BLaER1 treated with 17β-estradiol and CSF1 and Interleukin-3, amounts not matched to agents 10 nM and 100 nM (cell line): ENCODE results near the gene RNPEP.

Source experiments
- H3K27ac ChIP-seq, 11 experiments: shearing (Covaris generic); formaldehyde crosslinking; 2 replicates each; pipeline ENCODE4 v1.8.1; 2022
- H3K27me3 ChIP-seq, 11 experiments: shearing (Covaris generic); formaldehyde crosslinking; 2 replicates each; pipeline ENCODE4 v1.8.1; 2022
- H3K36me3 ChIP-seq, 11 experiments: shearing (Covaris generic); formaldehyde crosslinking; 2 replicates each; pipeline ENCODE4 v1.8.1; 2022
- H3K4me1 ChIP-seq, 10 experiments: shearing (Covaris generic); formaldehyde crosslinking; 2 replicates each; pipeline ENCODE4 v1.8.1; 2022
- H3K4me2 ChIP-seq, 11 experiments: shearing (Covaris generic); formaldehyde crosslinking; 2 replicates each; pipeline ENCODE4 v1.8.1; 2022
- H3K4me3 ChIP-seq, 10 experiments: shearing (Covaris generic); formaldehyde crosslinking; 2 replicates each; pipeline ENCODE4 v1.8.1; 2022
- H3K9ac ChIP-seq, 11 experiments: shearing (Covaris generic); formaldehyde crosslinking; 2 replicates each; pipeline ENCODE4 v1.8.1; 2022
- H3K9me3 ChIP-seq, 11 experiments: shearing (Covaris generic); formaldehyde crosslinking; replicated peaks in 1 of 11; 2 replicates each; pipeline ENCODE4 v1.8.1; 2022
- H4K20me1 ChIP-seq, 11 experiments: shearing (Covaris generic); formaldehyde crosslinking; 2 replicates each; pipeline ENCODE4 v1.8.1; 2022
- Cebpa-rat ChIP-seq, 11 experiments: shearing (Covaris generic); IDR thresholded peaks; 2 replicates each; pipeline ENCODE4 v1.8.1; 2022

Gene RNPEP

GRCh38 chr1:201989354-201990128 lies 7.1 kb downstream of the RNPEP start:
- Histone ChIP-seq H3K27ac (no peak overlapping the region), H3K4me3 (no peak overlapping the region), H3K36me3 (peaks cover 60 to 97% (median 76%) of the 10 kb centered on the region in 11 experiments), H3K4me2 (no peak overlapping the region), H3K9ac (no peak overlapping the region), H3K9me3 (no peaks in the 10 kb centered on the region), H4K20me1 (peaks cover 8 to 76% (median 55%) of the 10 kb centered on the region in 11 experiments; a peak in 20 of 22 replicates), H3K4me1 (peaks cover 9 to 34% (median 20%) of the 10 kb centered on the region in 10 experiments), H3K27me3 (no peaks in the 10 kb centered on the region)
- TF ChIP-seq Cebpa-rat (IDR thresholded peaks at IDR 0.05) = no peak

DNA sequence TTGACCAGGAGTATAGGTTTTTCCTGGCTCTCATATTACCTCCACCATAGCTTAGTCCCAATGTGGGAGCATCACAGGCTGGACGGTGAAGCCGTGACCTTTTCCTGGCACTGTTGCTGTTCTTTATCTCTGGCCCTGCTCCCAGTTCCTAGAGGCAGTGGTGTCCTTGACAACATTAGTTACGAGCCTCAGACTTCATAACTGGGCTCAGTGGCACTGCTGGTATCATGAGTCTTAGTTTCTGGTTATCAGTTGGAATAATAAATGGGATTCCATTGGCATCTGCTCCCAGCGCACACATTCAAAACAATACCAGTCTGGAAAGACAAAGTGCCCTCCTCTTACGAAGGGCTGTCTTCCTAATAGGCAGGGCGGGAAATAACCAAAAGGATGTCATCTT lies 8.0 kb downstream of the RNPEP start:
- Histone ChIP-seq H3K27me3 (no peaks in the 10 kb centered on the region), H3K4me3 (no peak overlapping the region), H3K27ac (no peak overlapping the region), H3K36me3 (peaks cover 69 to 97% (median 84%) of the 10 kb centered on the region in 11 experiments), H4K20me1 (peaks cover 8 to 71% (median 47%) of the 10 kb centered on the region in 11 experiments; a peak in 20 of 22 replicates), H3K4me2 (no peak overlapping the region), H3K4me1 (peaks cover under 1 to 25% (median 14%) of the 10 kb centered on the region in 10 experiments; a peak in 17 of 20 replicates), H3K9ac (no peak overlapping the region), H3K9me3 (no peaks in the 10 kb centered on the region)
- no peak for TF ChIP-seq Cebpa-rat (IDR thresholded peaks at IDR 0.05)

GRCh38 chr1:201999625-202000238 lies 17.3 kb downstream of the RNPEP start:
- no peak overlapping the region for H3K27ac ChIP-seq
- H3K4me2 ChIP-seq = no peak overlapping the region
- no peak overlapping the region for H3K4me3 ChIP-seq
- no peaks in the 10 kb centered on the region for H3K27me3 ChIP-seq
- TF ChIP-seq Cebpa-rat (IDR thresholded peaks at IDR 0.05) = no peak
- no peak overlapping the region for H3K9ac ChIP-seq
- H3K36me3 ChIP-seq = peaks cover 95 to 100% (median 99%) of the 10 kb centered on the region in 11 experiments
- H3K9me3 ChIP-seq = no peaks in the 10 kb centered on the region
- 0 out of 20 replicates have a peak, but pooled peaks cover 0 to 8% (median 0%) of the 10 kb centered on the region in 10 experiments for H3K4me1 ChIP-seq
- peaks cover 0 to 62% (median 4%) of the 10 kb centered on the region in 11 experiments; a peak in 8 of 22 replicates for H4K20me1 ChIP-seq

DNA sequence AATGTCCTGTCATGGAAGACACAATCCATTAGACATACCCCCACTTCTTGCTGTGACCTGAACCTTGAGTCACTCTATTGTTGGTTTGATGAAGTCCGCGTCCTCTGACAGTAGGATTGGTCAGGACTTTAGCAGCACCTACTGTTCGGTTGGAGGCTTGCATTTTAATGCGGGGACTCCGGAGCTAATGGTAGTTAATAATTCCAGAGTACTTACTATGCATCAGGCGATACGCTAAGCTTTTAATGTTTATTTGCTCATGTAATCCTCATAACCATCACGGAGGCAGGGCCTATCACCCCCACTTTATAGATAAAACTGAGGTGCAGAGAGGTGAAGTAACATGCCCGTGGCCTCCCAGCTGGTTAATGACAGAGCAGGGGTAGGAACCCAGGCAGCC lies 20.1 kb downstream of the RNPEP start:
- Histone ChIP-seq H3K27me3 (no peaks in the 10 kb centered on the region), H3K4me3 (no peak overlapping the region), H3K9ac (no peak overlapping the region), H3K27ac (no peak overlapping the region), H3K4me1 (0 out of 20 replicates have a peak, but pooled peaks cover 0 to 8% (median 0%) of the 10 kb centered on the region in 10 experiments), H3K4me2 (no peak overlapping the region), H3K36me3 (peaks cover 94 to 100% (median 99%) of the 10 kb centered on the region in 11 experiments), H3K9me3 (no peaks in the 10 kb centered on the region), H4K20me1 (peaks cover 0 to 84% (median 11%) of the 10 kb centered on the region in 11 experiments; a peak in 12 of 22 replicates)
- TF ChIP-seq Cebpa-rat (IDR thresholded peaks at IDR 0.05) = no peak

- Histone ChIP-seq H3K36me3 (peaks cover 73 to 85% (median 83%) of the 10 kb centered on the region in 11 experiments), H3K9ac (no peak overlapping the region), H4K20me1 (peaks cover 0 to 83% (median 6%) of the 10 kb centered on the region in 11 experiments; a peak in 13 of 22 replicates), H3K27me3 (no peaks in the 10 kb centered on the region), H3K9me3 (no peaks in the 10 kb centered on the region), H3K27ac (no peak overlapping the region), H3K4me1 (no peaks in the 10 kb centered on the region), H3K4me3 (no peak overlapping the region), H3K4me2 (no peak overlapping the region)
- TF ChIP-seq Cebpa-rat (IDR thresholded peaks at IDR 0.05) = no peak
These were observed 22.3 kb downstream of the RNPEP start for GRCh38 chr1:202004711-202005110.

GRCh38 chr1:202005958-202006357 lies 23.5 kb downstream of the RNPEP start:
- peaks cover 60 to 72% (median 71%) of the 10 kb centered on the region in 11 experiments for H3K36me3 ChIP-seq
- H3K27me3 ChIP-seq = no peaks in the 10 kb centered on the region
- H3K9me3 ChIP-seq = no peaks in the 10 kb centered on the region
- no peak overlapping the region for H3K9ac ChIP-seq
- no peak for TF ChIP-seq Cebpa-rat (IDR thresholded peaks at IDR 0.05)
- H3K4me2 ChIP-seq = no peak overlapping the region
- H3K4me3 ChIP-seq = no peak overlapping the region
- H3K27ac ChIP-seq = no peak overlapping the region
- H3K4me1 ChIP-seq = no peaks in the 10 kb centered on the region
- H4K20me1 ChIP-seq = peaks cover 0 to 78% (median 6%) of the 10 kb centered on the region in 11 experiments; a peak in 10 of 22 replicates

DNA sequence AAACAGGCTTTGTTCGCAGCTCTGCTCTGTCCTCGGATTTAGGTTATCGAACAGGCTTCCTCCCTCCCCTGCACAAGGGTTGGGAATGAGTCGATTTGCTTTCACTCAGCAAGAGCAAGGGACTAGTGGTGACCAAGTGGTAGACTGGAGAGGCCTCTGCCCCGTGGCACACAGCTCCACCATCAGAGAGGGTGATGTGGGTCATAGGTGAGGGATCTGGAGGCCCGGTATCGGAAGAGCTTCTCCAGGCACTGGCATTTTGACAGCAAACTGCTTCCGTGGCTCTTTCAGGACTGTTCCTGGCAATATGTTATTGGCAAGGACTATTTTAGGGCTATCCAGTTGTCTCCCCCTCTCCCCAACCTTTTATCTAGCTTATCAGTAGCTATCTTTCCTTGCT lies 24.9 kb downstream of the RNPEP start:
- Histone ChIP-seq H4K20me1 (peaks cover 0 to 71% (median 6%) of the 10 kb centered on the region in 11 experiments; a peak in 10 of 22 replicates), H3K36me3 (peaks cover 49 to 59% (median 57%) of the 10 kb centered on the region in 11 experiments), H3K4me3 (no peak overlapping the region), H3K27me3 (no peaks in the 10 kb centered on the region), H3K9ac (no peak overlapping the region), H3K27ac (no peak overlapping the region), H3K4me1 (peaks cover 0 to 6% (median 0%) of the 10 kb centered on the region in 10 experiments; a peak in 4 of 20 replicates), H3K9me3 (no peaks in the 10 kb centered on the region), H3K4me2 (no peak overlapping the region)
- no peak for TF ChIP-seq Cebpa-rat (IDR thresholded peaks at IDR 0.05)

DNA sequence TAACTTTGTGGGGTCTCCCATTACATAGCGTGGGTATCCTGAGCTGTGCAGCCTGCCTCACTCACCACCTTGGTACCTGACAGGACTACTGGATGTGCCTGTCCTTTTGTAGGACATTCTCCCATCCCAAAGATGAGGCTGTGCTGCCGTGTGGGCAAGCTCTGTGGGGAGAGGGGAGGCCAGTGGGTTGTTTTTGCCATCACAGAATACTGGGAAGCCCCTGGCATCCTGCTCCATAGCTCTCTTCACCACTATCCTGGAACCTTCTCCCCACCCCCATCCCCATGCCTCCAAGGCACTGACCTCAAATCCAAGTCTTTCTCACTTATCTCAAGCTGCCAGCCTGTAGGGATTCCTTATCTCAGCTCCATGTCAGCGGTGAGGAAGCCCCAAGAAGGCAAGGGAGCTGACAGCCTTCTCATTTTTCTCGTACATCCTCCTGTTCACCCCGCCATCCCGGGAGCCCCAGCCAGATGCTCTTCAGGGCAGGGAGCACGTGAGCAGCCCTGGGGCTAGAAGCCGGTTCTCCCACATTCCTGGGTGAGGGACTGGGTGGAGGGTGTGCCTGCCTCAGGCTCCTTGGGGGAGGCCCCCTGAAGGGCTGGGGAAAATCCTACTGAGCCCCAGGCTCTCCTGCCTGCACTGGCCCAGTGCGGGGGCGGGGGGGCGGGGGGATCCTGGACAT lies 25.5 kb downstream of the RNPEP start:
- TF ChIP-seq Cebpa-rat (IDR thresholded peaks at IDR 0.05) = no peak
- Histone ChIP-seq H3K36me3 (peaks cover 43 to 52% (median 51%) of the 10 kb centered on the region in 11 experiments), H3K9ac (no peak overlapping the region), H4K20me1 (peaks cover 0 to 64% (median 6%) of the 10 kb centered on the region in 11 experiments; a peak in 10 of 22 replicates), H3K9me3 (no peaks in the 10 kb centered on the region), H3K27ac (no peak overlapping the region), H3K4me3 (no peak overlapping the region), H3K27me3 (no peaks in the 10 kb centered on the region), H3K4me1 (peaks cover 0 to 6% (median 0%) of the 10 kb centered on the region in 10 experiments; a peak in 4 of 20 replicates), H3K4me2 (no peak overlapping the region)
